AG09319 (cell line): Measurements from ENCODE around the gene PLGRKT.
"Not testable (repeated sequence)": the region's sequence is repeated elsewhere in the genome, so short reads cannot be mapped to it uniquely, and the experiment has no call there.

Experiments used
- DNase-seq: peaks from one replicate; pipeline ENCODE4 v3.0.0-alpha.2; 2010; ENCODE audit warnings: low read depth; ENCODE audit errors: extremely low read depth
- CTCF ChIP-seq: IDR thresholded peaks from 2 replicates; pipeline ENCODE4 v1.5.1; 2011; ENCODE audit warnings: low read depth, mild to moderate bottlenecking, inconsistent platforms, low read length, moderate library complexity

Gene PLGRKT

GRCh38 chr9:5361326-5362010, 76.3 kb downstream of the PLGRKT start:
- no peak for TF ChIP-seq CTCF
- no peak for DNase-seq

GRCh38 chr9:5360341-5360740, 77.4 kb downstream of the PLGRKT start:
- TF ChIP-seq CTCF, result no peak
- no peak for DNase-seq

- TF ChIP-seq CTCF, result no peak
- DNase-seq, result no peak
Observed at GRCh38 chr9:5357431-5358105, 80.2 kb downstream of the PLGRKT start.

- TF ChIP-seq CTCF, result no peak
- no peak for DNase-seq
Observed at GRCh38 chr9:5355817-5356216, 81.9 kb downstream of the PLGRKT start.

GRCh38 chr9:5355226-5355625, 82.5 kb downstream of the PLGRKT start:
- no peak for TF ChIP-seq CTCF

GRCh38 chr9:5354184-5354583, 83.5 kb downstream of the PLGRKT start:
- DNase-seq, result no peak
- TF ChIP-seq CTCF, result no peak

More at GRCh38 chr9:5355226-5355625, 82.5 kb downstream of the PLGRKT start:
- no peak for DNase-seq

GRCh38 chr9:5352637-5353248, 85.0 kb downstream of the PLGRKT start:
- no peak for DNase-seq
- no peak for TF ChIP-seq CTCF

GRCh38 chr9:5338992-5339981, 98.4 kb downstream of the PLGRKT start, which contains the start of gene RLN1:
TSS of gene RLN1 (minus strand) at chr9:5339876. CDS start at chr9:5339746, 130 bp downstream.
- DNase-seq, result not testable (repeated sequence)
